SU-DHL-6 (cell line): ENCODE measurements around the gene PRDM1.

Experiments
- H2AFZ ChIP-seq: fragments of 200-600 bp; sonication (generic); 2 replicates; pipeline ENCODE4 v1.6.1; 2014; ENCODE audit warnings: low read depth, mild to moderate bottlenecking, moderate library complexity, mixed read lengths, antibody characterized with exemption, low read length; ENCODE audit not compliant: severe bottlenecking
- H3F3A ChIP-seq: fragments of 200-600 bp; shearing (Covaris generic); 2 replicates; pipeline ENCODE4 v1.6.0; 2016; ENCODE audit warnings: antibody characterized with exemption, mild to moderate bottlenecking; ENCODE audit not compliant: insufficient read depth
- H3K27ac ChIP-seq: fragments of 200-600 bp; sonication (generic); 2 replicates; pipeline ENCODE4 v1.5.1; 2016; ENCODE audit warnings: low read depth, mild to moderate bottlenecking, low read length, moderate library complexity, mixed read lengths
- H3K27me3 ChIP-seq: fragments of 200-600 bp; sonication (generic), shearing (Covaris generic); 2 replicates; pipeline ENCODE4 v1.6.0; 2014; ENCODE audit warnings: mild to moderate bottlenecking, low read length
- H3K36me3 ChIP-seq: fragments of 200-600 bp; sonication (generic); 2 replicates; pipeline ENCODE4 v1.6.1; 2014; ENCODE audit warnings: mild to moderate bottlenecking, low read length, mixed read lengths
- H3K4me2 ChIP-seq: fragments of 300-600, 200-600 bp; shearing (Covaris generic), sonication (generic); 2 replicates; pipeline ENCODE4 v1.6.0; 2014; ENCODE audit warnings: low read length, low read depth, mild to moderate bottlenecking; ENCODE audit not compliant: poor library complexity, severe bottlenecking
- H3K4me3 ChIP-seq: fragments of 200-600 bp; sonication (generic); 2 replicates; pipeline ENCODE4 v1.5.1; 2014; ENCODE audit warnings: antibody characterized with exemption, low read length, mild to moderate bottlenecking, mixed read lengths; ENCODE audit not compliant: insufficient read depth, poor library complexity, severe bottlenecking
- H3K79me2 ChIP-seq: fragments of 200-600 bp; sonication (generic); 2 replicates; pipeline ENCODE4 v1.6.1; 2014; ENCODE audit warnings: mild to moderate bottlenecking, low read length, moderate library complexity; ENCODE audit not compliant: insufficient read depth
- H3K9ac ChIP-seq: fragments of 200-600 bp; sonication (generic); 2 replicates; pipeline ENCODE4 v1.7.0; 2014; ENCODE audit warnings: mild to moderate bottlenecking, low read length
- H3K9me2 ChIP-seq: fragments of 200-600 bp; sonication (generic); replicated peaks from 2 replicates; pipeline ENCODE4 v1.6.1; 2014; ENCODE audit warnings: low read length; ENCODE audit not compliant: insufficient read depth
- H3K9me3 ChIP-seq: fragments of 200-600 bp; sonication (generic); 2 replicates; pipeline ENCODE4 v1.6.1; 2014; ENCODE audit warnings: low read length, mixed read lengths; ENCODE audit not compliant: insufficient read depth
- H4K20me1 ChIP-seq: fragments of 200-600 bp; sonication (generic); 2 replicates; pipeline ENCODE4 v1.6.1; 2014; ENCODE audit warnings: low read depth, mild to moderate bottlenecking, antibody characterized with exemption, low read length, moderate library complexity, mixed read lengths
- CTCF ChIP-seq: fragments of 200-600 bp; sonication (generic); IDR thresholded peaks from one replicate; pipeline ENCODE4 v1.5.1; 2017; ENCODE audit warnings: antibody characterized with exemption, mild to moderate bottlenecking, low read length, moderate library complexity; ENCODE audit not compliant: insufficient read depth, poor library complexity, severe bottlenecking
- EZH2phosphoT487 ChIP-seq: fragments of 200-600 bp; sonication (generic), shearing (Covaris generic); conservative IDR thresholded peaks from 2 replicates; pipeline ENCODE4 v1.6.1; 2018; ENCODE audit warnings: mild to moderate bottlenecking, antibody characterized with exemption, low read length, moderate library complexity, mixed read lengths

Gene PRDM1

GRCh38 chr6:106132153-106132698, 46.1 kb downstream of the PRDM1 start:
- H2AFZ ChIP-seq, result no peak overlapping the region
- no peak overlapping the region for H3K4me3 ChIP-seq
- H4K20me1 ChIP-seq, result no peaks in the 10 kb centered on the region
- no peak overlapping the region for H3K4me2 ChIP-seq
- no peaks in the 10 kb centered on the region for H3K9me3 ChIP-seq
- H3K27me3 ChIP-seq, result no peaks in the 10 kb centered on the region
- no peak overlapping the region for H3K27ac ChIP-seq
- H3F3A ChIP-seq, result no peaks in the 10 kb centered on the region
- no peak overlapping the region for H3K9ac ChIP-seq
- no peaks in the 10 kb centered on the region for H3K9me2 ChIP-seq
- TF ChIP-seq EZH2phosphoT487, result no peak
- no peak for TF ChIP-seq CTCF
- no peaks in the 10 kb centered on the region for H3K36me3 ChIP-seq
- H3K79me2 ChIP-seq, result no peaks in the 10 kb centered on the region

- no peak overlapping the region for H3K9ac ChIP-seq
- no peaks in the 10 kb centered on the region for H3K79me2 ChIP-seq
- no peaks in the 10 kb centered on the region for H3K9me3 ChIP-seq
- H3K4me2 ChIP-seq, result no peak overlapping the region
- no peak overlapping the region for H3K4me3 ChIP-seq
- no peaks in the 10 kb centered on the region for H4K20me1 ChIP-seq
- H3K27ac ChIP-seq, result no peak overlapping the region
- no peaks in the 10 kb centered on the region for H3F3A ChIP-seq
- H3K27me3 ChIP-seq, result no peaks in the 10 kb centered on the region
- H3K9me2 ChIP-seq, result no peaks in the 10 kb centered on the region
- TF ChIP-seq EZH2phosphoT487, result no peak
- no peak for TF ChIP-seq CTCF
- no peak overlapping the region for H2AFZ ChIP-seq
- no peaks in the 10 kb centered on the region for H3K36me3 ChIP-seq
Observed at GRCh38 chr6:106133040-106133439, 46.9 kb downstream of the PRDM1 start.

GRCh38 chr6:106134087-106134770, 48.1 kb downstream of the PRDM1 start:
- H3K9me2 ChIP-seq, result no peaks in the 10 kb centered on the region
- H3K4me2 ChIP-seq, result no peak overlapping the region
- no peak overlapping the region for H3K27ac ChIP-seq
- no peak overlapping the region for H2AFZ ChIP-seq
- H3K79me2 ChIP-seq, result no peaks in the 10 kb centered on the region
- no peaks in the 10 kb centered on the region for H3K9me3 ChIP-seq
- H3K4me3 ChIP-seq, result no peak overlapping the region
- H3K9ac ChIP-seq, result no peak overlapping the region
- H3K36me3 ChIP-seq, result no peaks in the 10 kb centered on the region
- no peaks in the 10 kb centered on the region for H3F3A ChIP-seq
- H3K27me3 ChIP-seq, result no peaks in the 10 kb centered on the region
- H4K20me1 ChIP-seq, result no peaks in the 10 kb centered on the region
- no peak for TF ChIP-seq CTCF
- TF ChIP-seq EZH2phosphoT487, result no peak
